ENCODE data around the gene RIMBP2.

Gene RIMBP2

DNA sequence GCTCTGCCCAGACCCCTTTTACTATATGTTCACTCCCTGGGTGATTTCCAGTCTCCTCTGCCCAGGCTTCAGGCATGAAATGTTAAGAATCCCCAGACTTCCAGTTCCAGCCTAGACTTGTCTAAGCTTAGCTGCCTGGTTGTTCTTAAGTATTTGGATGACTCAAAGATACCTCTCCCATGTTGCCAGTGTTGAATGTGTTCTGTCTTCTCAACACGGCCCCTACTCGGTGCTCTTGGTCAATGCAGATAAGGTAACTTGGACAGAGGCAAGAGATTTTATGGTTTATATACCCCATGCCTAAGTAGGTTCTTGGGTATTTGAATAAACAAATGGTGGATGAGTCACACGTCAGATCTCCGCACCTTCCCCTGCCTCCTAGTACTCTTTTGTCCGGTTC is 364.8 kb downstream of the RIMBP2 start:
- no peak overlapping the region for H3K27ac ChIP-seq (ENCODE audit: extremely low read depth, low read depth, low read length)
- no peaks in the 10 kb centered on the region for H3K4me1 ChIP-seq (ENCODE audit: control insufficient read depth, insufficient read depth, low read length)
- H3K36me3 ChIP-seq (ENCODE audit: control insufficient read depth in 2 of 2, insufficient read depth in 1 of 2, low read length in 2 of 2) = no peaks in the 10 kb centered on the region
- ChIA-PET POLR2A (no interaction called here), CTCF (interaction anchor here (0.9 kb wide), 1 partner anchor 16 kb away, joined by 3 read pairs; no protein-coding TSS in a partner anchor)
- no peaks in the 10 kb centered on the region for H3K9me3 ChIP-seq (ENCODE audit: control insufficient read depth, insufficient read depth, low read depth, low read length)
- TF ChIP-seq ZNF146 (tag by site-specific recombination; IDR thresholded peaks at IDR 0.05) = no peak
- no peak for TF ChIP-seq ZNF221 (tag by site-specific recombination; IDR thresholded peaks at IDR 0.05; ENCODE audit: borderline replicate concordance)
- TF ChIP-seq ZNF521 (tag by site-specific recombination; IDR thresholded peaks at IDR 0.05) = no peak
- TF ChIP-seq ZNF341 (tag by site-specific recombination; IDR thresholded peaks at IDR 0.05; ENCODE audit: low read depth) = no peak
- TF ChIP-seq ZNF133 (tag by site-specific recombination; IDR thresholded peaks at IDR 0.05) = no peak
- no peak for TF ChIP-seq KLF1 (tag by site-specific recombination; IDR thresholded peaks at IDR 0.05)
- TF ChIP-seq ZNF701 (tag by site-specific recombination; IDR thresholded peaks at IDR 0.05) = no peak
- no peak for TF ChIP-seq ZNF645 (tag by site-specific recombination; IDR thresholded peaks at IDR 0.05)
- no peak for TF ChIP-seq GLI2 (tag by site-specific recombination; IDR thresholded peaks at IDR 0.05; ENCODE audit: borderline replicate concordance, low read depth)
- TF ChIP-seq KLF8 (tag by site-specific recombination; IDR thresholded peaks at IDR 0.05) = no peak
- no peak for TF ChIP-seq ZNF544 (tag by site-specific recombination; IDR thresholded peaks at IDR 0.05)
- TF ChIP-seq ZNF776 (tag by site-specific recombination; IDR thresholded peaks at IDR 0.05; ENCODE audit: borderline replicate concordance) = no peak
- TF ChIP-seq ZNF184 (tag by site-specific recombination; IDR thresholded peaks at IDR 0.05) = no peak
- H3K4me3 ChIP-seq (ENCODE audit: low read depth, low read length) = no peak overlapping the region

DNA sequence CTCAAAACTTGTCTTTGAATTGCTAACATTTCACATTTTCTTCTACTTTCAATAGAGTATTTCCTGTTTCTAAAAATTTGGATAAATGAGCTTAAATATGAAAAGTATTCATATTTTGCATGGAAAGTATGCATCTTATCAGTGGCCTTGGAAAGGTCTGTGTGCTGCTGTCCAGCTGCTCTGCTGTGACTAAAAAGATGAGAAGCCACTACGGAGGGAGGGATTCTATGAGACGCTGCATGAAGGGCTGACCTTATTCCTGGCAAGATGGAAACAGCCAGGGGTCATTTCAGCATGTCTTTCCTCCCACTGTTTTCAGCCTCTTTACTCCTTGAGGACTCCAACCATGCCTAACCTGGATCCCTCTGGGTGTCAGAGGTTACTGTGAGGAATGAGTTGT is 365.4 kb downstream of the RIMBP2 start:
- ChIA-PET CTCF (interaction anchor here (0.9 kb wide), 1 partner anchor 15 kb away, joined by 3 read pairs; no protein-coding TSS in a partner anchor), POLR2A (no interaction called here)
- H3K27ac ChIP-seq (ENCODE audit: extremely low read depth, low read depth, low read length) = no peak overlapping the region
- no peak for TF ChIP-seq TRIM28 (IDR thresholded peaks at IDR 0.05; ENCODE audit: borderline replicate concordance, low read length)
- TF ChIP-seq ZSCAN4 (tag by site-specific recombination; IDR thresholded peaks at IDR 0.05) = no peak
- no peak for TF ChIP-seq ZNF426 (tag by site-specific recombination; IDR thresholded peaks at IDR 0.05)
- TF ChIP-seq ZNF776 (tag by site-specific recombination; IDR thresholded peaks at IDR 0.05; ENCODE audit: borderline replicate concordance) = no peak
- TF ChIP-seq ZNF16 (tag by site-specific recombination; IDR thresholded peaks at IDR 0.05; ENCODE audit: low read depth) = no peak
- TF ChIP-seq ZNF670 (tag by site-specific recombination; IDR thresholded peaks at IDR 0.05; ENCODE audit: low read depth) = no peak
- TF ChIP-seq BCL6B (tag by site-specific recombination; IDR thresholded peaks at IDR 0.05) = no peak
- no peak for TF ChIP-seq ZBTB21 (tag by site-specific recombination; IDR thresholded peaks at IDR 0.05)
- no peak for TF ChIP-seq ZNF311 (tag by site-specific recombination; IDR thresholded peaks at IDR 0.05; ENCODE audit: borderline replicate concordance)
- no peak for TF ChIP-seq ZNF785 (tag by site-specific recombination; IDR thresholded peaks at IDR 0.05)
- TF ChIP-seq ZFP3 (tag by site-specific recombination; IDR thresholded peaks at IDR 0.05; ENCODE audit: low read depth) = no peak
- no peak for TF ChIP-seq SP3 (tag by site-specific recombination; IDR thresholded peaks at IDR 0.05)
- TF ChIP-seq ZNF114 (tag by site-specific recombination; IDR thresholded peaks at IDR 0.05) = no peak
- TF ChIP-seq ZNF433 (tag by site-specific recombination; IDR thresholded peaks at IDR 0.05; ENCODE audit: low read depth) = no peak
- TF ChIP-seq ZNF704 (tag by site-specific recombination; IDR thresholded peaks at IDR 0.05) = no peak
- no peak for TF ChIP-seq PRDM4 (tag by site-specific recombination; IDR thresholded peaks at IDR 0.05)
- no peak for TF ChIP-seq ZNF610 (tag by site-specific recombination; IDR thresholded peaks at IDR 0.05; ENCODE audit: borderline replicate concordance)
- no peak for TF ChIP-seq ZFP41 (tag by site-specific recombination; IDR thresholded peaks at IDR 0.05; ENCODE audit: borderline replicate concordance)

More for the DNA sequence above, 365.4 kb downstream of the RIMBP2 start:
- Histone ChIP-seq H3K4me1 (ENCODE audit: control insufficient read depth, insufficient read depth, low read length) (no peaks in the 10 kb centered on the region), H3K9me3 (ENCODE audit: control insufficient read depth, insufficient read depth, low read depth, low read length) (no peaks in the 10 kb centered on the region), H3K36me3 (ENCODE audit: control insufficient read depth in 2 of 2, insufficient read depth in 1 of 2, low read length in 2 of 2) (no peaks in the 10 kb centered on the region), H3K4me3 (ENCODE audit: low read depth, low read length) (no peak overlapping the region)

Measured in HEK293 (cell line).